Measurements from ENCODE around the gene MELTF. TPM values are rescaled to one million over a fixed set of nuclear protein-coding genes. Genes with fewer than 3 reads are reported as not detected.

Gene MELTF
- 32.1 and 60.3 TPM in 2 replicates for total RNA-seq

DNA sequence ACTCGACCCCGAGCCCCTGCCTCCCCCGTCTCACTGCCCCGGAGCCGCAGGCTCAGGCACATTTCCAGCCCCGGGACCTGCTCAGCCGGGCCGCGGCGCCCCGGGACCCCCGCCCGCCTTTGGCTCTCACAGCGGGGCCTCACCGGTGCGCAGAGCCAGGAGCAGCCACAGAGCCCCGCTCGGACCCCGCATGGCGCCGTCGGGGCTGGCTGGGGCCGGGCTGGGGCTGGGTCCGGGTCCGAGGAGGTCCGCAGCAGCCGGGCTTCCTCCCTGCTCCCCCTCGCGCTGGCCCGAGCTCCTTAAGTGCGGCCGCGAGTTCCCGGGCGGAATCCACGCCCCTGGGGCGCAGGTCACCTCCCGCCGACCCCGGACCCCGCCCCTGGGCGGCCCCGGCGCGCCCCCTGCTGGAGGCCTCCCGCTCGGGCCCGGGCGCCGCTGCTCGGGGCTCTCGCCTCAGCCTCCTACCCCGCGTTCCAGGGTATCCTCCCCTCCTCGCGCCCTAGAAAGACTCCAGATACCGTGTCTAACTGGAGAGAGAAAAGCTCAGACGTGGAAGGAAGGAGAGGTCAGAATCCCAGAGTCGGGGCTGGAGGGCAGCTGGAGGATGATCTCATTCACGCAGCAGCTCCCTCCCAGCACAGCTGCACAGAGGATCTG is at the start of gene MELTF:
MELTF (minus strand) TSS at position 307 of the 657 bp plus-strand sequence; CDS start at position 192, 115 bp downstream.

DNA sequence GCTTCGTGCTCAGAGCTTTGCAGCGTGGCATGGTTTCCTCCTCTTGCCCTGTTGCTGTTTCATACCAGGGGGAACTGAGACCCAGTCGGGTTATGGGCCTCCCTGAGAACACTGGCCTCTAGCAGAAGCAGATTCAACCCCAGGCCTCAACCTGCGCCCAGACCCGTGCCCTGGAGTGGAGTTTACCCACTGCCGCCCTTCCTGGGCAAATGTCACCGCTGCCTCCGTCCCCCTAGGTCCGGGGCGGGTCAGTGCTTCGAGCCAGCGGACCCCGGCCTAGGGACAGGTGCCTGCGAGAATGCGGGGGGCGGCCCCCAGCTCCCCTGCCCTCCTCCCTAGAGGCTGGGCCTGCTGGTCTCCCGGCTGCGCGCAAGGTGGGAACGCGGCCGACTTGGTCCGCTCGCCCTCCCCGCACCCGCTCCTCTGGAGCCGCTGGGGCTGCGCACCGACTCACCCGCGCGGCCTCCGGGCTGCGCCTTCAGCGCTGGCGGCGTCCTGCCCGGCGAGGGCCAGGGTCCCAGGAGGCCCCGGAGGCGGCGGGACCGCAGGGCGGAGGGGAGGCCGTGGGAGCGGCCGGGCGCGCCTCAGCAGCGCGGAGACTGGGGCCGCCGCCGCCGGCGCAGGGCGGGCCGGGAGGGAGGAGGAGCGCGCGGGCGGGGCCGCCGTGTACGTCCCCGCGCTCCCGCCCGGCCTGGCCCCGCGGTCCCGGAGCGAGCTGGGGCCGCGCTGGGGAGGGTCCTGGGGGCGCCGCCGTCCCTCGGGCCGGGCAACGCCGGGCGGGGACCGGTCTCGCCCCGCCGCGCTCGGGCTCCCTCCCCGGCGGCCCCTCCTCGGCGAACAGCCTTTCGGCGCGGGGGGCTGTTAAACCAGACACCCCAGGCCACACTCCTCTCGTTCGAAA is 61.1 kb downstream of the MELTF start, which contains the start of gene PIGZ:
PIGZ (minus strand) TSS at position 601 of the 901 bp plus-strand sequence. CDS start 16,802 bp downstream, outside the sequence.

Other genes starting within 250 kb of the MELTF start
- gene SENP5, start 161.9 kb downstream of the MELTF start, total RNA-seq = 18.8 and 21.8 TPM in 2 replicates
- 50.0 and 57.3 TPM in 2 replicates for gene NCBP2, start 87.3 kb downstream of the MELTF start, total RNA-seq
- 6.3 and 9.7 TPM in 2 replicates for gene PIGZ, start 61.0 kb downstream of the MELTF start, total RNA-seq